Measurements from ENCODE around the gene TMEM258.

Gene TMEM258

DNA sequence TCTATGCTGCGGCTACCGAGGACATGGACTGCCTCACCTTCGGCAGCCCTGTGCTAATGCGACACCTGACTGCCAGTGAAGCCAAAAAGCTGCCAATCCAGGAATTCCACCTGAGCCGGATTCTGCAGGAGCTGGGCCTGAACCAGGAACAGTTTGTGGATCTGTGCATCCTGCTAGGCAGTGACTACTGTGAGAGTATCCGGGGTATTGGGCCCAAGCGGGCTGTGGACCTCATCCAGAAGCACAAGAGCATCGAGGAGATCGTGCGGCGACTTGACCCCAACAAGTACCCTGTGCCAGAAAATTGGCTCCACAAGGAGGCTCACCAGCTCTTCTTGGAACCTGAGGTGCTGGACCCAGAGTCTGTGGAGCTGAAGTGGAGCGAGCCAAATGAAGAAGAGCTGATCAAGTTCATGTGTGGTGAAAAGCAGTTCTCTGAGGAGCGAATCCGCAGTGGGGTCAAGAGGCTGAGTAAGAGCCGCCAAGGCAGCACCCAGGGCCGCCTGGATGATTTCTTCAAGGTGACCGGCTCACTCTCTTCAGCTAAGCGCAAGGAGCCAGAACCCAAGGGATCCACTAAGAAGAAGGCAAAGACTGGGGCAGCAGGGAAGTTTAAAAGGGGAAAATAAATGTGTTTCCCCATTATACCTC is 3.6 kb upstream of the TMEM258 start:
- no peak for DNase-seq (ENCODE audit: low read depth)

- DNase-seq (ENCODE audit: low read depth): no peak
These were observed 3.1 kb upstream of the TMEM258 start for GRCh38 chr11:61795459-61795858.

- no peak for DNase-seq (ENCODE audit: low read depth)
These were observed 2.2 kb upstream of the TMEM258 start for GRCh38 chr11:61794579-61794978.

DNA sequence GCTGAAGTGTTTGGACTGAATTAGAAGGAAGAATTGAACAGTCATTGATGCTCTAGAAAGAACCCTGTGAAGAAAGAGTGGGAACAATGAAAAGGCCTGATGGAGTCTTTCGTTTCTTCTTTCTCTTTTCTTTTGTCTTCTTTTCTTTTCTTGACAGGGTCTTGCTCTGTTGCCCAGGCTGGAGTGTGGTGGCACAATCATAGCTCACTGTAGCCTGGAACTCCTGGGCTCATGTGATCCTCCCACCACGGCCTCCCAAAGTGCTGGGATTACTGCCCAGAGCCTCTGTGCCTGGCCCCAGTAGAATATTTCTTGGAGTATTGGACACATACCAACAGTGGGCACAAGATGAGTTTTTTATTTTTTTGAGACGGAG is 1.4 kb upstream of the TMEM258 start:
- no peak for DNase-seq (ENCODE audit: low read depth)

DNA sequence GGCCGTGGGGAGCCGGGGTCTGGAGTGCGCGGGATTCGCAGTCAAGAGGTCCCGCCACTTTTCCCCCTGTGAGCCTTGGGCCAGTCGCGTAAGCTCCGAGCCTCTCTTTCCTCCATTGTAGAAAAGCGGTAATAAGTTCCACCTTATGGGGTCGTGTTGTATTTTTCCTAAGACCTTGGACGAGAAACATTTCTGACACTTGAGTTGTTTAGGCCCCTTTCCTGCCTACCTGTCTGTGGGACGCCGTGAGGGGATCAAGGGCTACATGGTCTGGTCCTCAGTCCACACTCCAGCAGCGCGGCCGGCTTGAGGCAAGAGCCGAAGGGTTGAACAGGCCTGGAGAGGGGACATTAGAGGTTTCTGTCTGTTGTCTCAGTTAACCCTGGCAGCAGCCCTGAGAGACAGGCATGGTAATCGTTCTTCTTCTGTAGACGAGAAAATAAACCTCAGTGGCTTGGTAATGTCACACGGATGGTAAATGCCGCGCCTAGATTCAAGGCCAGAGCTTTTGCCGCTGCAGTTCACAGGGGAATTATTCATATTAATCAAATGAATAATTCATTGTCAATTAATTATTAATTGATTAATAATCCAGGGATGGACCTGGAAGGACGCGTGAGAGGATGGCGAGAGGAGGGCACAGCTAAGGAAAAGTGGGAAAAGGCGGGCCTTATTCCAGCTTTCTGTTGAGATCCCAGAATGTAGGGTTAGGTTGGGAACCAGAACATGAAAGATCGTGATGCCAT is 857 bp upstream of the TMEM258 start:
- no peak for DNase-seq (ENCODE audit: low read depth)

DNA sequence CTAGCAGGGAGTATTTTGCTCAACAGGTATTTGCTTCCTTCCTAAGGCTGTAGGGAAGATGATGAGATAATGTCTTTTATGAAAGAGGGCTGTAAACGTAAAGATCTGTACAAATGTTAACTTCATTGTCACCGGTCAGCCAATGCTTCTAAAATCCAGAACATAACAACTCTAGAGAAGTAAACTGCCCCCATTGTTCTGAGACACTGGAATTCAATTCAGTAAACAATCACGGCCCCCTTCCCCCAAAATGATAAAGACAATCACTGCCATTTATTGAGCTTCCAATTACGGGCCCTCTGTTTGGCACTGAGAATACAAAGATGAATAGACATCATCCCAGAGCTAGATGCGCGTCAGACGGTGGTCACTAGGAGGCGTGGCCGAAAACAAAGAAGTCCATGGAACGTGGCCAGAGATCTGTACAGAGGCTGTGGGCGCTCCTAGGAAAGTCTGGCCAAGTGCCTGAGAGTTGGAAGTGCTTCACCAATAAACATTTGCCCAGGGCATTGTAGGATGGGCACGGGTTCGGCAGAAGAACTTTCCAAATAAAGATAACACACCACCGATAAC is 576 bp downstream of the TMEM258 start:
- DNase-seq (ENCODE audit: low read depth): no peak

- DNase-seq (ENCODE audit: low read depth): no peak
These were observed 4.4 kb downstream of the TMEM258 start for GRCh38 chr11:61787928-61788491.

- DNase-seq (ENCODE audit: low read depth): no peak
These were observed 6.5 kb downstream of the TMEM258 start for GRCh38 chr11:61785837-61786402.

DNA sequence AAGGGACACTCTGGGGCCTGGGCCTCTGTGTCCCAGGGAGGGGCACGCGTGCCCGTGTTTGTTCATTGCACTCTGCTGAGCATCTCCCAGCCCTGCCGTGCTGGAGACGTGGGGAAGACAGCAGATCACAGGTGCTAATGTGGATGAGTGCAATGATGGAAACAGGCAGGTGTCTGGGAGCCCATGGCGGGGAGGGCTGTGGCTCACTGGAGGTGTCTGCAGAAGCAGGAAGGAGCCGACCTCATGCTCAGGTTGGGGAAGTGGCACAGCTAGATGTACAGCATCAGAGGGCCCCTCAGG is 7.9 kb downstream of the TMEM258 start:
- DNase-seq (ENCODE audit: low read depth): no peak

DNA sequence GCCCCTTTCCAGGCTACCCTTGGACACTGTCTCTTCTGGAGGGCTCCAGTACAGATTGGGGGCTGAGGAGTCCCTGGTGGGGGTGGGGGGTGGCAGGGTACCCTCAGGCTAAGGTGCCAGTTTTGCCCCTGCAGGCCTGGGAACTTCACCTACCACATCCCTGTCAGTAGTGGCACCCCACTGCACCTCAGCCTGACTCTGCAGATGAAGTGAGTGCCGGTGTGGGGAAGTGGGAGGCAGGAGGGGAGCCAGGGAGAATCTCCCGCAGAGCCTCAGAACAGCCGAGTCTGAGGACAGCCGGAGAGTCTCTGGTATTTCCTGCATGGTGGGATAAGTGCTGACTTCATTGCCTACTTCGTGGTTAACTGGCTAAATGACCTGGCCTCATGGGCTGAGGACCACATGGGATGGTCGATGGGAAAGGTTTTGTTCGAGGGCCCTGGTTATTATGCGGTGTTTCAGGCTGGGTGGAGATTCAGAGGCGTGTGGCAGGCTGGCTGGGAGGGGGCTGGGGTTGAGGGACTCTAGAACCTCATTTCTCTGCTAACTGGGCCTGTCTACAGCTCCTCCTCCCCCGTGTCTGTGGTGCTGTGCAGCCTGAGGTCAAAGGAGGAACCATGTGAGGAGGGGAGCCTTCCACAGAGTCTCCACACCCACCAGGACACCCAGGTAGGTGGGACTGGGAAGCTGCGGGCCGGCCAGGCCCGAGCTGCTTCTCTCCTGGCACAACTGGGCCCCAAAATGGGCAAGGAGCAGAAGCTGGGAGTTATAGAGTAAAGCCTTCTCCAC is 8.5 kb downstream of the TMEM258 start:
- DNase-seq (ENCODE audit: low read depth): no peak

DNA sequence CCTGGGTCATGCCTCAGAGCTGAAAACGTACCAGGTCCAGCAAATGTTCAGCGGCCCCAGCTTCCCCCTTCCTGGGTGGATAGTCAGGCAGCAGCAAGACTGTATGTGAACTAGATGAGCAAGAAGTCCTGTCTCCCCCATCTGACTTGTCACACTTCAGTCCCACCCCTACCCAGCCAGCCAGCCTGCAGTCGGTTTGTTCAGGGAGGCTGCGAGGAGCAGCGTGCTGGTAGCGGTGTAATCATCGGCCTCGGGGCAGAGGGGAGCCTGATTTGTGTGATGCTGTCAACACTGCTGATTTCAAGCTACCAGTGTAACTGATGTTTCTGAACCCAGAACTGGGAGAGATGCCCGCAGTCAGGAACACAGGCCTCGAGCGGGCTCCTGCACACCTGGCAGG is 9.6 kb downstream of the TMEM258 start:
- no peak for DNase-seq (ENCODE audit: low read depth)

DNA sequence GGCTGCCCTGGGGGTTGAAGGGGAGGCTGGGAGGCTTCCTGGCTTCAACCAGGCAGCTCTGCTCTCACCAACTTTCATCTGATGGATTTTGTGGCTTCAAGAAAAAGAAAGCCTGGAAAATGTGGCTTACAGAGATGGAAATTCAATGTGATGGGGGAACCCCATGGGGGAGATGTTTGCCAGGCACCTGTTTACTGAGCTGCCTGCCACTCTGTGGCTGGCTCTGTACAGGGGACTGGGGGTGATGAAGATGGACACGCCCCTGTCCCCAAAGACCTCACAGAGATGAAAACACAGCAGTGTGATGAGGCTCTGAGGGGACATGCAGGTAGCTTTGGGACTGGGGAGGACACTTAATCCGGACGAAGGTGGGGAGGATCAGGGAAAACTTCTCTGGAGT is 10.1 kb downstream of the TMEM258 start:
- no peak for DNase-seq (ENCODE audit: low read depth)

GRCh38 chr11:61781585-61781984 is 10.8 kb downstream of the TMEM258 start:
- DNase-seq (ENCODE audit: low read depth): no peak

- no peak for DNase-seq (ENCODE audit: low read depth)
These were observed 11.7 kb downstream of the TMEM258 start for GRCh38 chr11:61780581-61781162.

DNA sequence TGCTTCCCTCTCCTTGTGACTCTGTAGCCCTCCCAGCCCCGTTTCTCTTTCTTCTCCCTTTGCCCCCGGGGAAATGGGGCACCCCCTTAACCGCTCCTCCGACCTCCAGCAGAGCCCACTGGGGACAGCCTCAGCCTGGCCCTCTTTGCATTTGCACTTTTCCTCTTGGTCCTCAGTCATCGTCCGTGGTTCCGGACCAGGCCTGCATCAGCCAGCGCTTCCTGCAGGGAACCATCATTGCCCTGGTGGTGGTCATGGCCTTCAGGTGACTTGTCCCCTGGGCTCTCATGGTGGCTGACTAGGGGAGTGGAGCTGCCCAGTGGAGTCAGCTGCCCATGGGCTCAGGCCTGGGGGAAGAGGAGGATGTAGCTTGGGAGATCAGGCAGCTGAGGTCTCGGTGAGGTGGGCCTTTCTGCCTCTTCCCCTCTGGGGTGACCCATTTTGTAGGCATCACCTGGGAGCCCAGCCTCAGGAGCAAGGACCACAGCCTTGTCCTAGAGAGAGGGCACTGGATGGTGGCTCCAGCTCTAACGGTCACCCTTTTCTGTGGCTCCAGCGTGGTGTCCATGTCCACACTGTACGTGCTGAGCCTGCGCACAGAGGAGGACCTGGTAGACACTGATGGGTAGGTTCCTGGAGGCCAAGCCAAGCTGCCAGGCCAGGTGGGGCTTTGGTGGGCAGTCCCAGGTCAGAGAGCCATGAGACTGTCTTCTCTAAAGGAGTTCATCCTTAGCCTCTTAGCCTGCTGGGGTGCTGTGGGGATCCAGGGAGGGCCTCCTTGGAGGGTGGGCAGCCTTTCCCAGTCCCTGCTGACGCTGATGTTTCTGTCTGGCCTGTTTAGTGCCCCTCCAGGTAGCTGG is 12.5 kb downstream of the TMEM258 start:
- no peak for DNase-seq (ENCODE audit: low read depth)

GRCh38 chr11:61778920-61779650 is 13.3 kb downstream of the TMEM258 start:
- no peak for DNase-seq (ENCODE audit: low read depth)

DNA sequence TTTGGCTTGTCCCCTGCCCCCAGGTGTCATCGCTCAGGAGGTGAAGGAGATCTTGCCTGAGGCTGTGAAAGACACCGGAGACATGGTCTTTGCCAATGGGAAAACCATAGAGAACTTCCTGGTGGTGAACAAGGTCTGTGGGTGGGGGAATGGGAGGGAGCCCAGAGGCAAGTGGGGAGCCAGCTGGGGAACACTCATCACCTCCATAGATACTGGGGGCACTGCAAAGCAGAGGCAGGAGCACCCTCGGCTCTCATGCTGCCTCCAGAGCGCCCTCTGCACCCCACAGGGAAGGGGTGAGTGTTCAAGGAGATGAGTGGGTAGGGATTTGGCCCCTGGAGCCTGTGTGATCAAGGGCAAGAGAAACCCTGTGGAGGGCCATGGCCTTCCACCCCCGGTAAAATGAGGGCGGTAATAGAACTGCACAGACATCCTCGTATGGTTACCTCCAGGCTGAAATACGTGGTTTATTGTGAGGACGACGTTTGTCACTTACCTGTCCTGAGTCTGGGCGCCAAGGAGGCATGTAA is 14.0 kb downstream of the TMEM258 start:
- DNase-seq (ENCODE audit: low read depth): no peak

- peak; percentile 55 for DNase-seq (ENCODE audit: low read depth)
These were observed 14.9 kb downstream of the TMEM258 start for GRCh38 chr11:61777234-61778090.

GRCh38 chr11:61776561-61777075 is 15.8 kb downstream of the TMEM258 start:
- DNase-seq (ENCODE audit: low read depth): peak; percentile 37
